Measurements from ENCODE around the gene CDK5RAP3.

- TF ChIP-seq POLR2AphosphoS5 (IDR thresholded peaks at IDR 0.05; ENCODE audit: low read depth, low read length), result peak; percentile 70
- TF ChIP-seq, protein P1, sequence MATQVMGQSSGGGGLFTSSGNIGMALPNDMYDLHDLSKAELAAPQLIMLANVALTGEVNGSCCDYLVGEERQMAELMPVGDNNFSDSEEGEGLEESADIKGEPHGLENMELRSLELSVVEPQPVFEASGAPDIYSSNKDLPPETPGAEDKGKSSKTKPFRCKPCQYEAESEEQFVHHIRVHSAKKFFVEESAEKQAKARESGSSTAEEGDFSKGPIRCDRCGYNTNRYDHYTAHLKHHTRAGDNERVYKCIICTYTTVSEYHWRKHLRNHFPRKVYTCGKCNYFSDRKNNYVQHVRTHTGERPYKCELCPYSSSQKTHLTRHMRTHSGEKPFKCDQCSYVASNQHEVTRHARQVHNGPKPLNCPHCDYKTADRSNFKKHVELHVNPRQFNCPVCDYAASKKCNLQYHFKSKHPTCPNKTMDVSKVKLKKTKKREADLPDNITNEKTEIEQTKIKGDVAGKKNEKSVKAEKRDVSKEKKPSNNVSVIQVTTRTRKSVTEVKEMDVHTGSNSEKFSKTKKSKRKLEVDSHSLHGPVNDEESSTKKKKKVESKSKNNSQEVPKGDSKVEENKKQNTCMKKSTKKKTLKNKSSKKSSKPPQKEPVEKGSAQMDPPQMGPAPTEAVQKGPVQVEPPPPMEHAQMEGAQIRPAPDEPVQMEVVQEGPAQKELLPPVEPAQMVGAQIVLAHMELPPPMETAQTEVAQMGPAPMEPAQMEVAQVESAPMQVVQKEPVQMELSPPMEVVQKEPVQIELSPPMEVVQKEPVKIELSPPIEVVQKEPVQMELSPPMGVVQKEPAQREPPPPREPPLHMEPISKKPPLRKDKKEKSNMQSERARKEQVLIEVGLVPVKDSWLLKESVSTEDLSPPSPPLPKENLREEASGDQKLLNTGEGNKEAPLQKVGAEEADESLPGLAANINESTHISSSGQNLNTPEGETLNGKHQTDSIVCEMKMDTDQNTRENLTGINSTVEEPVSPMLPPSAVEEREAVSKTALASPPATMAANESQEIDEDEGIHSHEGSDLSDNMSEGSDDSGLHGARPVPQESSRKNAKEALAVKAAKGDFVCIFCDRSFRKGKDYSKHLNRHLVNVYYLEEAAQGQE (IDR thresholded peaks at IDR 0.05; ENCODE audit: insufficient read depth in 1 of 2, low read depth in 2 of 2, low read length in 2 of 2), result peak in 1 of 2 experiments; percentile 33; a peak in 1 of 4 replicates
- peak; percentile 79 for TF ChIP-seq TAF1 (IDR thresholded peaks at IDR 0.05; ENCODE audit: borderline replicate concordance, insufficient read depth, low read length)
Observed at GRCh38 chr17:47970725-47971499, at the start of gene CDK5RAP3.
